Neural cell (in vitro differentiated cells): Measurements from ENCODE around the gene ZNF205.
"Not testable (repeated sequence)": the region's sequence is repeated elsewhere in the genome, so short reads cannot be mapped to it uniquely, and the experiment has no call there.

Source experiments
- EP300 ChIP-seq: fragments of 450-650 bp; conservative IDR thresholded peaks from 2 replicates; pipeline ENCODE4 v1.6.1; 2014; ENCODE audit warnings: antibody characterized with exemption, mild to moderate bottlenecking, moderate library complexity; ENCODE audit not compliant: poor library complexity, severe bottlenecking
- EZH2 ChIP-seq: fragments of 200-600, 300-800 bp; shearing (Covaris generic), sonication (generic); IDR thresholded peaks from 2 replicates; pipeline ENCODE4 v1.6.1; 2014; ENCODE audit warnings: antibody characterized with exemption, low read length, borderline replicate concordance, mild to moderate bottlenecking; ENCODE audit not compliant: insufficient read depth, poor library complexity, severe bottlenecking
- MXI1 ChIP-seq: fragments of 450-650 bp; conservative IDR thresholded peaks from 2 replicates; pipeline ENCODE4 v1.6.1; 2014; ENCODE audit warnings: antibody characterized with exemption, mild to moderate bottlenecking; ENCODE audit not compliant: poor library complexity, severe bottlenecking
- POLR2AphosphoS5 ChIP-seq: IDR thresholded peaks from 2 replicates; pipeline ENCODE4 v1.6.1; 2012
- RAD21 ChIP-seq: fragments of 450-650 bp; conservative IDR thresholded peaks from 2 replicates; pipeline ENCODE4 v1.6.1; 2014; ENCODE audit warnings: antibody characterized with exemption, mild to moderate bottlenecking, moderate library complexity
- SMC3 ChIP-seq: fragments of 450-650 bp; conservative IDR thresholded peaks from 2 replicates; pipeline ENCODE4 v1.6.1; 2014; ENCODE audit warnings: antibody characterized with exemption, mild to moderate bottlenecking, moderate library complexity; ENCODE audit not compliant: poor library complexity
- TAF1 ChIP-seq: IDR thresholded peaks from 2 replicates; pipeline ENCODE4 v1.6.1; 2012; ENCODE audit warnings: low read depth
- TF ChIP-seq, protein P1 (sequence below): IDR thresholded peaks from 2 replicates; pipeline ENCODE4 v1.6.1; 2012; ENCODE audit warnings: borderline replicate concordance
- TF ChIP-seq, protein P2 (sequence below): fragments of 450-650 bp; IDR thresholded peaks from 2 replicates; pipeline ENCODE4 v1.5.1; 2014; ENCODE audit warnings: antibody characterized with exemption, mild to moderate bottlenecking, moderate library complexity; ENCODE audit not compliant: poor library complexity, severe bottlenecking

DNA sequence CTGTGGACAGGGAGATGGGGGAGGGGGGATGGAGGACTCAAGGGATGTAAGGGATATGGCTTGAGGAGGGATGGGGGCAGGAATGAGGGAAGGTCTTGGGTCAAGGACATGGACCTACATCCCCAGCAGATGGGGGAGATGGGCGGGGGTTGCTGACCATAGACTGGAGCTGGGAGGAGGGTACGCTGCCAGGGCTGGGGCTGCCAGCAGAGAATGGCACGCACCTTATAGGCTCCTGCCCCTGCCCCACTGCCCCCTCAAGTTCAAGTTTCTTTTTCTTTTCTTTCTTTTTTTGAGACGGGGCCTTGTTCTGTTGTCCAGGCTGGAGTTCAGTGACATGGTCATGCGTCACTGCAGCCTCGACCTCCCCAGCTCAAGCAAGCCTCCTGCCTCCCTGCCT, 36.4 kb upstream of the ZNF205 start:
- TF ChIP-seq POLR2AphosphoS5, EZH2, SMC3, EP300, RAD21, MXI1, TAF1: not testable (repeated sequence)
- TF ChIP-seq, protein P1, sequence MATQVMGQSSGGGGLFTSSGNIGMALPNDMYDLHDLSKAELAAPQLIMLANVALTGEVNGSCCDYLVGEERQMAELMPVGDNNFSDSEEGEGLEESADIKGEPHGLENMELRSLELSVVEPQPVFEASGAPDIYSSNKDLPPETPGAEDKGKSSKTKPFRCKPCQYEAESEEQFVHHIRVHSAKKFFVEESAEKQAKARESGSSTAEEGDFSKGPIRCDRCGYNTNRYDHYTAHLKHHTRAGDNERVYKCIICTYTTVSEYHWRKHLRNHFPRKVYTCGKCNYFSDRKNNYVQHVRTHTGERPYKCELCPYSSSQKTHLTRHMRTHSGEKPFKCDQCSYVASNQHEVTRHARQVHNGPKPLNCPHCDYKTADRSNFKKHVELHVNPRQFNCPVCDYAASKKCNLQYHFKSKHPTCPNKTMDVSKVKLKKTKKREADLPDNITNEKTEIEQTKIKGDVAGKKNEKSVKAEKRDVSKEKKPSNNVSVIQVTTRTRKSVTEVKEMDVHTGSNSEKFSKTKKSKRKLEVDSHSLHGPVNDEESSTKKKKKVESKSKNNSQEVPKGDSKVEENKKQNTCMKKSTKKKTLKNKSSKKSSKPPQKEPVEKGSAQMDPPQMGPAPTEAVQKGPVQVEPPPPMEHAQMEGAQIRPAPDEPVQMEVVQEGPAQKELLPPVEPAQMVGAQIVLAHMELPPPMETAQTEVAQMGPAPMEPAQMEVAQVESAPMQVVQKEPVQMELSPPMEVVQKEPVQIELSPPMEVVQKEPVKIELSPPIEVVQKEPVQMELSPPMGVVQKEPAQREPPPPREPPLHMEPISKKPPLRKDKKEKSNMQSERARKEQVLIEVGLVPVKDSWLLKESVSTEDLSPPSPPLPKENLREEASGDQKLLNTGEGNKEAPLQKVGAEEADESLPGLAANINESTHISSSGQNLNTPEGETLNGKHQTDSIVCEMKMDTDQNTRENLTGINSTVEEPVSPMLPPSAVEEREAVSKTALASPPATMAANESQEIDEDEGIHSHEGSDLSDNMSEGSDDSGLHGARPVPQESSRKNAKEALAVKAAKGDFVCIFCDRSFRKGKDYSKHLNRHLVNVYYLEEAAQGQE = not testable (repeated sequence)
- TF ChIP-seq, protein P2, sequence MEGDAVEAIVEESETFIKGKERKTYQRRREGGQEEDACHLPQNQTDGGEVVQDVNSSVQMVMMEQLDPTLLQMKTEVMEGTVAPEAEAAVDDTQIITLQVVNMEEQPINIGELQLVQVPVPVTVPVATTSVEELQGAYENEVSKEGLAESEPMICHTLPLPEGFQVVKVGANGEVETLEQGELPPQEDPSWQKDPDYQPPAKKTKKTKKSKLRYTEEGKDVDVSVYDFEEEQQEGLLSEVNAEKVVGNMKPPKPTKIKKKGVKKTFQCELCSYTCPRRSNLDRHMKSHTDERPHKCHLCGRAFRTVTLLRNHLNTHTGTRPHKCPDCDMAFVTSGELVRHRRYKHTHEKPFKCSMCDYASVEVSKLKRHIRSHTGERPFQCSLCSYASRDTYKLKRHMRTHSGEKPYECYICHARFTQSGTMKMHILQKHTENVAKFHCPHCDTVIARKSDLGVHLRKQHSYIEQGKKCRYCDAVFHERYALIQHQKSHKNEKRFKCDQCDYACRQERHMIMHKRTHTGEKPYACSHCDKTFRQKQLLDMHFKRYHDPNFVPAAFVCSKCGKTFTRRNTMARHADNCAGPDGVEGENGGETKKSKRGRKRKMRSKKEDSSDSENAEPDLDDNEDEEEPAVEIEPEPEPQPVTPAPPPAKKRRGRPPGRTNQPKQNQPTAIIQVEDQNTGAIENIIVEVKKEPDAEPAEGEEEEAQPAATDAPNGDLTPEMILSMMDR = not testable (repeated sequence)
